Endothelial cell of umbilical vein (primary cell): ENCODE measurements around the gene SURF6.
A peak's percentile ranks its signal among the peaks of the same experiment; 100 is the strongest.

Source experiments
- POLR2AphosphoS5 ChIP-seq: IDR thresholded peaks from 2 replicates; pipeline ENCODE4 v1.6.1; 2012; ENCODE audit warnings: low read depth, mild to moderate bottlenecking, control low read depth, low read length, moderate library complexity; ENCODE audit not compliant: insufficient read depth
- TF ChIP-seq, protein P1 (sequence below), 2 donors: IDR thresholded peaks; 1 replicate in 1 of 2; 2 replicates in 1 of 2; pipeline ENCODE4 v1.5.1; 2011; ENCODE audit warnings: low read length in 2 of 2, mild to moderate bottlenecking in 2 of 2, moderate library complexity in 2 of 2, control low read depth in 1 of 2, inconsistent platforms in 1 of 2, low read depth in 1 of 2; ENCODE audit not compliant: insufficient read depth in 1 of 2; ENCODE audit errors: extremely low read depth in 1 of 2

DNA sequence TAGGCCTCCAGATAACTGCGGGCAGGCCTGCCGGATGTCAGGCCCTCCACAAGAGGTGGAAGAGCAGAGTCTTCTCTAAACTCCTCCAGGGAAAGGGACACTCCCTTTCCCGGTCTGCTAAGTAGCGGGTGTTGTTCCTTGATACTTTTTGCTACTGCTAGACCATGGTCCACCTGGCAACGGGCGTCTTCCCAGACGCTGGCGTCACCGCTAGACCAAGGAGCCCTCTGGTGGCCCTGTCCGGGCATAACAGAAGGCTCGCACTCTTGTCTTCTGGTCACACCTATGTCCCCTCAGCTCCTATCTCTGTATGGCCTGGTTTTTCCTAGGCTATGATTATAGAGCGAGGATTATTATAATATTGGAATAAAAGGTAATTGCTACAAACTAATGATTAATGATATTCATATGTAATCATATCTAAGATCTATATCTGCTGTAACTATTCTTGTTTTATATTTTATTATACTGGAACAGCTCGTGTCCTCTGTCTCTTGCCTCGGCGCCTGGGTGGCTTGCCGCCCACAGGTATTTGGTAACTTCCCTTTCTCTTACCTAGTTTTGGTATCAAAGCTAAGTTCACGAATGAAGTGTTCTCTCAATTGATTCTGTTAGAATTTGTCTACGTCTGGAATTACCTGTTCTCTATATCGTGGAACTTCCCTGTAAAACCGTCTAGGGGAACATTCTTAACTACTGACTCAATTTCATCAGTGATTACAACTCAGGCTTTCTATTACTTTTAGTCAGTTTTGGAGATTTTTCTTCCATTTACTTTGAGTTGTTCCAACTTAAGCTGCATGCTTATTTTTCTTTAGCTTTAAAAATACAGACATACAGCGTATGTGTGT lies 6.5 kb downstream of the SURF6 start:
- TF ChIP-seq, protein P1, sequence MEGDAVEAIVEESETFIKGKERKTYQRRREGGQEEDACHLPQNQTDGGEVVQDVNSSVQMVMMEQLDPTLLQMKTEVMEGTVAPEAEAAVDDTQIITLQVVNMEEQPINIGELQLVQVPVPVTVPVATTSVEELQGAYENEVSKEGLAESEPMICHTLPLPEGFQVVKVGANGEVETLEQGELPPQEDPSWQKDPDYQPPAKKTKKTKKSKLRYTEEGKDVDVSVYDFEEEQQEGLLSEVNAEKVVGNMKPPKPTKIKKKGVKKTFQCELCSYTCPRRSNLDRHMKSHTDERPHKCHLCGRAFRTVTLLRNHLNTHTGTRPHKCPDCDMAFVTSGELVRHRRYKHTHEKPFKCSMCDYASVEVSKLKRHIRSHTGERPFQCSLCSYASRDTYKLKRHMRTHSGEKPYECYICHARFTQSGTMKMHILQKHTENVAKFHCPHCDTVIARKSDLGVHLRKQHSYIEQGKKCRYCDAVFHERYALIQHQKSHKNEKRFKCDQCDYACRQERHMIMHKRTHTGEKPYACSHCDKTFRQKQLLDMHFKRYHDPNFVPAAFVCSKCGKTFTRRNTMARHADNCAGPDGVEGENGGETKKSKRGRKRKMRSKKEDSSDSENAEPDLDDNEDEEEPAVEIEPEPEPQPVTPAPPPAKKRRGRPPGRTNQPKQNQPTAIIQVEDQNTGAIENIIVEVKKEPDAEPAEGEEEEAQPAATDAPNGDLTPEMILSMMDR (IDR thresholded peaks at IDR 0.05; ENCODE audit: extremely low read depth in 1 of 2, insufficient read depth in 1 of 2, low read depth in 1 of 2, low read length in 2 of 2) = peak; percentile 13 to 53
- peak; percentile 39 for TF ChIP-seq POLR2AphosphoS5
